ENCODE results near the gene AWAT1.
A peak's percentile ranks its signal among the peaks of the same experiment; 100 is the strongest.
"Not testable (repeated sequence)": the region's sequence is repeated elsewhere in the genome, so short reads cannot be mapped to it uniquely, and the experiment has no call there.

The AWAT1 gene

DNA sequence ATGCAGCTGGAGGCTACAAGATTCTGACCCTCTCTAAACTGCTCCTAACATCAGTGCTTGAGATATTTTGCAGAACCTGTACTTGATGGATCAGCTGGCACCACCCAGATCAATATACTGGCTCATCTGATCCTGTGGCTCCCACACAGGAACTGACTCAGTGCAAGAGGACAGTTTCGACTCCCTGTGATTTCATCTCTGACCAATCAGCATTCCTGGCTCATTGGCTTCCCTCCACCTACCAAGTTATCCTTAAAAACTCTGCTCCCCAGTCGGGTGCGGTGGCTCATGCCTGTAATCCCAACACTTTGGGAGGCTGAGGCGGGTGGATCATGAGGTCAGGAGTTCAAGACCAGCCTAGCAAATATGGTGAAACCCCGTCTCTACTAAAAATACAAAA lies 9.1 kb downstream of the AWAT1 start:
- H2BK5ac ChIP-seq (ENCODE audit: low read length), result not testable (repeated sequence)
- WGBS (ENCODE audit: extremely low coverage, insufficient coverage, low lambda C conversion rate), result no CpG with 5 or more reads among the region's 5 CpGs

DNA sequence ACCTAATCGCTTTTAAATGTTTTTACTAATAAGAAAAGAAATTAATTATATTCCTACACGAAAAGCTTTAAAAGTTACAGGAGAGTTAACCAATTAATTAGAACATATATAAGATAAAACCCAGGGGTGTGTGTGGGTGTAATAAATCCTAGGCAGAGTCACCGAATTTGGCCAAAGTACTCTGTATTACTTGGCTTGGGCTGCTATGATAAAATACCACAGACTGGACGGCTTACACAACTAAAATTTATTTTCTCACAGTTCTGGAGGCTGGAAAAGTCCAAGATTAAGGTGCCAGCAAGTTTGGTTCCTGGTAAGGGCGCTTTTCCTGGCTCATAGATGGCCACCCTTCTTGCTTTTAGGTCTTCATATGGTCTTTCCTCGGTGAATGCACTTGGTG lies 10.4 kb downstream of the AWAT1 start:
- Histone ChIP-seq H3K79me1 (ENCODE audit: low read length) (no peaks in the 10 kb centered on the region), H3K27me3 (ENCODE audit: insufficient read depth, low read length, poor library complexity) (no peaks in the 10 kb centered on the region), H2BK120ac (ENCODE audit: low read depth, low read length) (no peak overlapping the region), H4K8ac (ENCODE audit: low read depth, low read length) (no peak overlapping the region), H2BK5ac (ENCODE audit: low read length) (no peak overlapping the region), H3K36me3 (ENCODE audit: control insufficient read depth, insufficient read depth, low read length) (no peaks in the 10 kb centered on the region), H3K9ac (ENCODE audit: low read length) (no peak overlapping the region), H2BK15ac (replicated peaks; ENCODE audit: low read depth) (no peak overlapping the region), H2AK5ac (ENCODE audit: low read length) (no peak overlapping the region), H4K5ac (ENCODE audit: low read length) (no peak overlapping the region), H3K79me2 (ENCODE audit: control insufficient read depth, insufficient read depth, low read length) (no peaks in the 10 kb centered on the region), H3K4ac (ENCODE audit: low read depth, low read length) (no peak overlapping the region), H3K18ac (ENCODE audit: low read length) (no peak overlapping the region), H3K56ac (ENCODE audit: low read length) (no peak overlapping the region), H3K4me3 (ENCODE audit: low read length) (no peak overlapping the region), H3K27ac (ENCODE audit: low read depth, low read length) (no peak overlapping the region), H3K4me2 (ENCODE audit: low read length) (no peak overlapping the region), H3K23ac (ENCODE audit: low read length) (no peak overlapping the region), H3K4me1 (ENCODE audit: control insufficient read depth, low read depth, low read length) (no peaks in the 10 kb centered on the region)
- no peak for DNase-seq
- WGBS (ENCODE audit: extremely low coverage, insufficient coverage, low lambda C conversion rate), result no CpG with 5 or more reads among the region's 6 CpGs

More for the DNA sequence above, 9.1 kb downstream of the AWAT1 start:
- H3K56ac ChIP-seq (ENCODE audit: low read length); H3K4ac ChIP-seq (ENCODE audit: low read depth, low read length); H3K79me2 ChIP-seq (ENCODE audit: control insufficient read depth, insufficient read depth, low read length); H3K18ac ChIP-seq (ENCODE audit: low read length); H3K27me3 ChIP-seq (ENCODE audit: insufficient read depth, low read length, poor library complexity); H4K5ac ChIP-seq (ENCODE audit: low read length); H3K4me3 ChIP-seq (ENCODE audit: low read length); H2BK120ac ChIP-seq (ENCODE audit: low read depth, low read length); H3K27ac ChIP-seq (ENCODE audit: low read depth, low read length); H3K4me1 ChIP-seq (ENCODE audit: control insufficient read depth, low read depth, low read length); H3K79me1 ChIP-seq (ENCODE audit: low read length); H4K8ac ChIP-seq (ENCODE audit: low read depth, low read length); H3K36me3 ChIP-seq (ENCODE audit: control insufficient read depth, insufficient read depth, low read length); H3K9ac ChIP-seq (ENCODE audit: low read length); H2BK15ac ChIP-seq (replicated peaks; ENCODE audit: low read depth); H3K23ac ChIP-seq (ENCODE audit: low read length); H3K4me2 ChIP-seq (ENCODE audit: low read length); DNase-seq; H2AK5ac ChIP-seq (ENCODE audit: low read length): not testable (repeated sequence)

DNA sequence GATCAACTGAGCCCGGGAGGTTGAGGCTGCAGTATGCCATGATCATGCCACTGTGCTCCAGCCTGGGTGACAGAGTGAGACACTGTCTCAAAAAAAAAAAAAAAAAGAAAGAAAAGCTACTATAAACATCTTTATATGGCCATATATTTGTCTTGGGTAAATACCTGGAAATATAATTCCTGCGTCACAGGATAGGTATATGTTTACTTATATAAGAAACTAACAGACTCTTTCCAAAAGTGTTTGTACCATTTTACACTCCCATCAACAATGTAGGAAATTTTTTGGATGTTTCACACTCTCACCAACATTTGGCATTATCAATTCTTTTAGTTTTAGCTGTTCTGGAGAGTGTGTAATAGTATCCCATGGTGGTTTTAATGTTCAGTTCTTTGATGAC lies 12.8 kb downstream of the AWAT1 start:
- Histone ChIP-seq H3K4me3 (ENCODE audit: low read length) (no peak overlapping the region), H3K27ac (ENCODE audit: low read depth, low read length) (no peak overlapping the region), H2AK5ac (ENCODE audit: low read length) (no peak overlapping the region), H3K27me3 (ENCODE audit: insufficient read depth, low read length, poor library complexity) (no peaks in the 10 kb centered on the region), H3K36me3 (ENCODE audit: control insufficient read depth, insufficient read depth, low read length) (no peaks in the 10 kb centered on the region), H2BK15ac (replicated peaks; ENCODE audit: low read depth) (no peak overlapping the region), H3K4ac (ENCODE audit: low read depth, low read length) (no peak overlapping the region), H2BK120ac (ENCODE audit: low read depth, low read length) (no peak overlapping the region), H3K4me1 (ENCODE audit: control insufficient read depth, low read depth, low read length) (no peaks in the 10 kb centered on the region), H3K56ac (ENCODE audit: low read length) (no peak overlapping the region), H3K79me2 (ENCODE audit: control insufficient read depth, insufficient read depth, low read length) (no peaks in the 10 kb centered on the region), H3K4me2 (ENCODE audit: low read length) (no peak overlapping the region), H3K9ac (ENCODE audit: low read length) (no peak overlapping the region), H3K79me1 (ENCODE audit: low read length) (no peaks in the 10 kb centered on the region), H2BK5ac (ENCODE audit: low read length) (no peak overlapping the region), H4K8ac (ENCODE audit: low read depth, low read length) (no peak overlapping the region), H3K23ac (ENCODE audit: low read length) (no peak overlapping the region), H4K5ac (ENCODE audit: low read length) (no peak overlapping the region), H3K18ac (ENCODE audit: low read length) (no peak overlapping the region)
- no CpG with 5 or more reads among the region's 2 CpGs for WGBS (ENCODE audit: extremely low coverage, insufficient coverage, low lambda C conversion rate)
- DNase-seq, result no peak

DNA sequence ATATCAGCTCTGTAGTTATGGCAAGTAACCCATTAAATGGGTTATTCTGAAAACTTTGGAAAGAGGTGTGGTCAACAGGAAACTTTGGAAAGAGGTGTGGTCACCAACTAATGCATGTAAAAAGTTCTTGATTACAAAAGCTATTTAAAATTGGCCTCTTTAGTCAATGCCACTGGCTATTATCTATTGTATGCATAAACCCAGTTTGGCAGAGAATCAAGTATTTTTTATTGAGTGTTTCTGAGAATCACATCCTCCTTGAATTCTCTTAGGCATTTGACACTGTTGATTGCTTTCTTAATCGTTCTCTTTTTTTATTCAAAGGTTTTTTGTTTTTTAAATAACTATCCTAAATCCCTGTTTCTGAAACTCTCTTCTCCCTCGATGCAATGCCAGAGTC lies 18.0 kb downstream of the AWAT1 start:
- no CpG with 5 or more reads among the region's 2 CpGs for WGBS (ENCODE audit: extremely low coverage, insufficient coverage, low lambda C conversion rate)
- no peak overlapping the region for H2BK5ac ChIP-seq (ENCODE audit: low read length)
- no peak overlapping the region for H2AK5ac ChIP-seq (ENCODE audit: low read length)
- no peak overlapping the region for H3K4me2 ChIP-seq (ENCODE audit: low read length)
- DNase-seq, result no peak
- no peak overlapping the region for H3K56ac ChIP-seq (ENCODE audit: low read length)
- H3K4me3 ChIP-seq (ENCODE audit: low read length), result no peak overlapping the region
- H4K8ac ChIP-seq (ENCODE audit: low read depth, low read length), result no peak overlapping the region
- H3K18ac ChIP-seq (ENCODE audit: low read length), result no peak overlapping the region
- no peak overlapping the region for H2BK120ac ChIP-seq (ENCODE audit: low read depth, low read length)
- H3K27me3 ChIP-seq (ENCODE audit: insufficient read depth, low read length, poor library complexity), result no peaks in the 10 kb centered on the region
- H3K27ac ChIP-seq (ENCODE audit: low read depth, low read length), result no peak overlapping the region
- no peaks in the 10 kb centered on the region for H3K79me1 ChIP-seq (ENCODE audit: low read length)
- H3K23ac ChIP-seq (ENCODE audit: low read length), result no peak overlapping the region
- no peaks in the 10 kb centered on the region for H3K4me1 ChIP-seq (ENCODE audit: control insufficient read depth, low read depth, low read length)
- no peaks in the 10 kb centered on the region for H3K36me3 ChIP-seq (ENCODE audit: control insufficient read depth, insufficient read depth, low read length)
- no peak overlapping the region for H2BK15ac ChIP-seq (replicated peaks; ENCODE audit: low read depth)
- no peaks in the 10 kb centered on the region for H3K79me2 ChIP-seq (ENCODE audit: control insufficient read depth, insufficient read depth, low read length)
- H3K4ac ChIP-seq (ENCODE audit: low read depth, low read length), result no peak overlapping the region
- H4K5ac ChIP-seq (ENCODE audit: low read length), result no peak overlapping the region
- no peak overlapping the region for H3K9ac ChIP-seq (ENCODE audit: low read length)

DNA sequence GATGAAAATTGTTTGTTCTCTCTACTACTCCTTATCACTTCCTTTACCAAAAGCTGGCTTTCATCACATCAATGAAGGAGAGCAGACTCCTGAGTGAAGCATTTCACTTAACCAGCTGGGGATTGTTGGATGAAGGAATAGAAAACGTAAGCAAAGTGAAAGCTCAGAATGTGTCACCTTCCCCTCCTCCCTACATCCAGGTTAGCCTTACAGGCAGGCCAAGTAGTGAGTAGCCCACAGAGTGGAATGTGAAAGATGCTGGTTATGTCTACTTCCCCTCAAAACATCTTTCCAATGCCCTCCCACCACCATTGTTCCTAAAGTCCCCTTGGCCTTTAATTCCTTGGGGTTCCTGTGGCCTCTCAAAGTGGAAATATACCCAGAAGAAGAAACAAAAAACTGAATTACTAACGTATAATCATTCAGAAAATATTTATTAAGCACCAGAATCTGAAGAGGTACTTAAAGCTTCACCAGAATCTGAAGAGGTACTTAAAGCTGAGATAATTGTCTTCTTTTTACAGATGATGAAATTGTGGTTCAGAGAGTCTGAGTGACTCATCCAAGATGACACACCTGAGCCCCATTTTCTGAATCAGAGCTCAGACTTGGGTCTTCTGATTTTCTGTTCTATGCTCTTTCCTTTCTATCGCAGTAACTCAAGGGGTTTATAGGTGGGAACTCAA lies 19.1 kb downstream of the AWAT1 start:
- no peak overlapping the region for H3K4me3 ChIP-seq (ENCODE audit: low read length)
- WGBS (ENCODE audit: extremely low coverage, insufficient coverage, low lambda C conversion rate), result no CpG with 5 or more reads among the region's 3 CpGs
- no peak overlapping the region for H4K8ac ChIP-seq (ENCODE audit: low read depth, low read length)
- H3K79me2 ChIP-seq (ENCODE audit: control insufficient read depth, insufficient read depth, low read length), result no peaks in the 10 kb centered on the region
- H3K27ac ChIP-seq (ENCODE audit: low read depth, low read length), result no peak overlapping the region
- H3K27me3 ChIP-seq (ENCODE audit: insufficient read depth, low read length, poor library complexity), result no peaks in the 10 kb centered on the region
- H2BK15ac ChIP-seq (replicated peaks; ENCODE audit: low read depth), result no peak overlapping the region
- no peaks in the 10 kb centered on the region for H3K4me1 ChIP-seq (ENCODE audit: control insufficient read depth, low read depth, low read length)
- H3K56ac ChIP-seq (ENCODE audit: low read length), result no peak overlapping the region
- H3K4ac ChIP-seq (ENCODE audit: low read depth, low read length), result no peak overlapping the region
- H3K18ac ChIP-seq (ENCODE audit: low read length), result no peak overlapping the region
- H2BK120ac ChIP-seq (ENCODE audit: low read depth, low read length), result no peak overlapping the region
- H3K23ac ChIP-seq (ENCODE audit: low read length), result no peak overlapping the region
- no peak overlapping the region for H3K4me2 ChIP-seq (ENCODE audit: low read length)
- no peak overlapping the region for H2BK5ac ChIP-seq (ENCODE audit: low read length)
- no peak overlapping the region for H2AK5ac ChIP-seq (ENCODE audit: low read length)
- no peak overlapping the region for H3K9ac ChIP-seq (ENCODE audit: low read length)
- no peak overlapping the region for H4K5ac ChIP-seq (ENCODE audit: low read length)
- H3K36me3 ChIP-seq (ENCODE audit: control insufficient read depth, insufficient read depth, low read length), result no peaks in the 10 kb centered on the region
- no peaks in the 10 kb centered on the region for H3K79me1 ChIP-seq (ENCODE audit: low read length)
- peak; percentile 22 for DNase-seq

DNA sequence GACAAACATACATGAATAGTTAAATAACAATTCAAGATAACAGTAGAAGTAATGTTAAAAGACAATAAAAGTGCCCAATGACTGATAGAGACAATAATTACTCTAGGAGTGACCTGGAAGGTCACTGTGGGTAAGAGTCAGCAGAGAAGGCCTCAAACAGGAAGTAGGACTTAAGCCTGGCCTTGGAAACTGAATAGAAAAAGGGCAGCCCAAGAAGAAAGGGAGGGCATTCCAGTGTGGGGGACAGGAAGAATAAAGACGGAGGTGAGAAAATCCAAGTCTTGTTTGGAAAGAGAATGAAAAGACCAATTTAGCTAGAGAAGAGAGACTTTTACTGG lies 19.6 kb downstream of the AWAT1 start:
- Histone ChIP-seq H2BK5ac (ENCODE audit: low read length) (no peak overlapping the region), H3K27ac (ENCODE audit: low read depth, low read length) (no peak overlapping the region), H3K18ac (ENCODE audit: low read length) (no peak overlapping the region), H3K27me3 (ENCODE audit: insufficient read depth, low read length, poor library complexity) (no peaks in the 10 kb centered on the region), H2BK15ac (replicated peaks; ENCODE audit: low read depth) (no peak overlapping the region), H3K79me2 (ENCODE audit: control insufficient read depth, insufficient read depth, low read length) (no peaks in the 10 kb centered on the region), H3K4me1 (ENCODE audit: control insufficient read depth, low read depth, low read length) (no peaks in the 10 kb centered on the region), H2AK5ac (ENCODE audit: low read length) (no peak overlapping the region), H4K5ac (ENCODE audit: low read length) (no peak overlapping the region), H3K79me1 (ENCODE audit: low read length) (no peaks in the 10 kb centered on the region), H3K36me3 (ENCODE audit: control insufficient read depth, insufficient read depth, low read length) (no peaks in the 10 kb centered on the region), H3K4ac (ENCODE audit: low read depth, low read length) (no peak overlapping the region), H2BK120ac (ENCODE audit: low read depth, low read length) (no peak overlapping the region), H4K8ac (ENCODE audit: low read depth, low read length) (no peak overlapping the region), H3K9ac (ENCODE audit: low read length) (no peak overlapping the region), H3K23ac (ENCODE audit: low read length) (no peak overlapping the region), H3K56ac (ENCODE audit: low read length) (no peak overlapping the region), H3K4me3 (ENCODE audit: low read length) (no peak overlapping the region), H3K4me2 (ENCODE audit: low read length) (no peak overlapping the region)
- WGBS (ENCODE audit: extremely low coverage, insufficient coverage, low lambda C conversion rate), result no CpG with 5 or more reads among the region's 1 CpG
- DNase-seq, result peak; percentile 40

All from mesendoderm (in vitro differentiated cells).